ENCODE results near the gene DCTD.

GRCh38 chr4:182886205-182886604, 31.0 kb downstream of the DCTD start:
- TF ChIP-seq POLR2A (IDR thresholded peaks at IDR 0.05): no peak
- no peak for TF ChIP-seq CTCF (IDR thresholded peaks at IDR 0.05)
- no peak for TF ChIP-seq EP300 (IDR thresholded peaks at IDR 0.05)
- TF ChIP-seq POLR2AphosphoS5 (IDR thresholded peaks at IDR 0.05): no peak
